K562 (cell line): ENCODE results near the gene ECT2L. TPM values are rescaled to one million over a fixed set of nuclear protein-coding genes. Genes with fewer than 3 reads are reported as not detected.

Experiments used
- FOXJ3 ChIP-seq: sonication (generic); formaldehyde crosslinking; IDR thresholded peaks from 2 replicates; pipeline ENCODE4 v1.4.0; 2020; ENCODE audit warnings: mild to moderate bottlenecking, missing genetic modification reagents
- JUND ChIP-seq, 2 experiments: IDR thresholded peaks; 2 replicates in 1 of 2; 3 replicates in 1 of 2; pipeline ENCODE4 v1.6.1; 2011; ENCODE audit warnings: borderline replicate concordance in 2 of 2, low read depth in 2 of 2, low read length in 2 of 2, improper control_type of control experiment in 1 of 2, missing biosample characterization in 1 of 2, missing genetic modification characterization in 1 of 2, missing genetic modification reagents in 1 of 2
- MBD2 ChIP-seq: sonication (generic); IDR thresholded peaks from 2 replicates; pipeline ENCODE4 v1.6.1; 2016; ENCODE audit warnings: low read depth, borderline replicate concordance
- MCM7 ChIP-seq, 2 experiments: fragments of 450-650 bp; IDR thresholded peaks; 2 replicates each; pipeline ENCODE4 v1.6.1; 2016 to 2018
- NFYB ChIP-seq: IDR thresholded peaks from 2 replicates; pipeline ENCODE4 v1.6.1; 2011; ENCODE audit warnings: mild to moderate bottlenecking, moderate library complexity; ENCODE audit not compliant: insufficient read length; ENCODE audit errors: extremely low read depth
- NR2C2 ChIP-seq, 2 experiments: fragments of 200-800 bp in 1 of 2; sonication (Bioruptor generic) in 1 of 2; sonication (generic) in 1 of 2; formaldehyde crosslinking in 1 of 2; IDR thresholded peaks; 2 replicates each; pipeline versions ENCODE4 v1.6.1 to v1.8.0; 2016 to 2022; ENCODE audit warnings: mild to moderate bottlenecking in 1 of 2, missing compliant biosample characterization in 1 of 2, missing genetic modification characterization in 1 of 2, missing genetic modification reagents in 1 of 2
- POLR2AphosphoS5 ChIP-seq: IDR thresholded peaks from 2 replicates; pipeline ENCODE4 v1.6.1; 2011; ENCODE audit warnings: mild to moderate bottlenecking, low read depth, low read length, moderate library complexity; ENCODE audit not compliant: control insufficient read depth, insufficient read depth
- RB1 ChIP-seq: fragments of 450-650 bp; IDR thresholded peaks from 2 replicates; pipeline ENCODE4 v1.6.1; 2017; ENCODE audit warnings: low read depth, mild to moderate bottlenecking
- SAP30 ChIP-seq: fragments of 200-600 bp; sonication (generic); IDR thresholded peaks from 2 replicates; pipeline ENCODE4 v1.6.1; 2012; ENCODE audit warnings: borderline replicate concordance, low read depth, mild to moderate bottlenecking, moderate library complexity, low read length, control low read depth, inconsistent platforms; ENCODE audit not compliant: insufficient read depth, poor library complexity, severe bottlenecking
- SIN3A ChIP-seq, 2 experiments: fragments of 150-350 bp in 1 of 2; IDR thresholded peaks; 2 replicates each; pipeline ENCODE4 v1.6.1; 2011 to 2016; ENCODE audit warnings: borderline replicate concordance in 2 of 2, low read depth in 2 of 2, low read length in 2 of 2, mild to moderate bottlenecking in 2 of 2, moderate library complexity in 2 of 2; ENCODE audit not compliant: control insufficient read depth in 1 of 2
- TARDBP ChIP-seq: fragments of 450-650 bp; IDR thresholded peaks from 2 replicates; pipeline ENCODE4 v1.6.1; 2016
- ZNF124 ChIP-seq: sonication (generic); formaldehyde crosslinking; IDR thresholded peaks from 2 replicates; pipeline ENCODE4 v1.8.1; 2022; ENCODE audit warnings: missing genetic modification reagents
- ZNF24 ChIP-seq: fragments of 450-650 bp; IDR thresholded peaks from 2 replicates; pipeline ENCODE4 v1.6.1; 2016
- polyA plus RNA-seq, 8 experiments: library from polyadenylated mRNA; depleted of rRNA in 4 of 8; stranded (reverse) in 5 of 8; unstranded in 3 of 8; fragments of >200 nt; fragmentation: Nextera tagmentation in 2 of 8; fragmentation: Illumina TruSeq in 1 of 8; extraction: Ambion mirVana in 2 of 8; extraction: Trizol in 1 of 8; gene quantifications; 2 replicates each; pipeline versions ENCODE4 v1.2.1 to v1.2.3, GENCODE V29; 2011 to 2014; ENCODE audit warnings: inconsistent platforms in 1 of 8, missing spikeins in 1 of 8
- total RNA-seq, 7 experiments: library from RNA; depleted of rRNA in 6 of 7; stranded (reverse); fragments of >200 nt in 6 of 7; fragmentation: Illumina TruSeq in 2 of 7; extraction: Trizol in 2 of 7; gene quantifications; 2 replicates each; pipeline versions ENCODE4 v1.2.1 to v1.2.3, GENCODE V29; 2011 to 2021; ENCODE audit warnings: low replicate concordance in 1 of 7
- TF ChIP-seq, protein P1 (sequence below): sonication (generic); formaldehyde crosslinking; IDR thresholded peaks from 2 replicates; pipeline ENCODE4 v1.8.1; 2023; ENCODE audit warnings: mild to moderate bottlenecking, missing genetic modification reagents, moderate library complexity
- TF ChIP-seq, protein P2 (sequence below), 2 experiments: fragments of 450-650 bp in 1 of 2; sonication (generic) in 1 of 2; formaldehyde crosslinking in 1 of 2; IDR thresholded peaks in 1 of 2; conservative IDR thresholded peaks in 1 of 2; 2 replicates each; pipeline versions ENCODE4 v1.6.1 to v1.8.1; 2016 to 2023; ENCODE audit warnings: mild to moderate bottlenecking in 2 of 2, moderate library complexity in 2 of 2, inconsistent platforms in 1 of 2, missing genetic modification reagents in 1 of 2
- TF ChIP-seq, protein P3 (sequence below): fragments of 450-650 bp; IDR thresholded peaks from 2 replicates; pipeline ENCODE4 v1.6.1; 2016; ENCODE audit warnings: borderline replicate concordance
- TF ChIP-seq, protein P4 (sequence below): sonication (generic); formaldehyde crosslinking; IDR thresholded peaks from 2 replicates; pipeline ENCODE4 v1.8.0; 2022; ENCODE audit warnings: missing genetic modification reagents, mild to moderate bottlenecking, borderline replicate concordance

The ECT2L gene
- total and polyA plus RNA-seq, 9 of the 15 experiments (the other 6 are each of a cell fraction or from before 2014, with no cell fraction given) = 0.03 to 0.04 TPM; not detected in 7

DNA sequence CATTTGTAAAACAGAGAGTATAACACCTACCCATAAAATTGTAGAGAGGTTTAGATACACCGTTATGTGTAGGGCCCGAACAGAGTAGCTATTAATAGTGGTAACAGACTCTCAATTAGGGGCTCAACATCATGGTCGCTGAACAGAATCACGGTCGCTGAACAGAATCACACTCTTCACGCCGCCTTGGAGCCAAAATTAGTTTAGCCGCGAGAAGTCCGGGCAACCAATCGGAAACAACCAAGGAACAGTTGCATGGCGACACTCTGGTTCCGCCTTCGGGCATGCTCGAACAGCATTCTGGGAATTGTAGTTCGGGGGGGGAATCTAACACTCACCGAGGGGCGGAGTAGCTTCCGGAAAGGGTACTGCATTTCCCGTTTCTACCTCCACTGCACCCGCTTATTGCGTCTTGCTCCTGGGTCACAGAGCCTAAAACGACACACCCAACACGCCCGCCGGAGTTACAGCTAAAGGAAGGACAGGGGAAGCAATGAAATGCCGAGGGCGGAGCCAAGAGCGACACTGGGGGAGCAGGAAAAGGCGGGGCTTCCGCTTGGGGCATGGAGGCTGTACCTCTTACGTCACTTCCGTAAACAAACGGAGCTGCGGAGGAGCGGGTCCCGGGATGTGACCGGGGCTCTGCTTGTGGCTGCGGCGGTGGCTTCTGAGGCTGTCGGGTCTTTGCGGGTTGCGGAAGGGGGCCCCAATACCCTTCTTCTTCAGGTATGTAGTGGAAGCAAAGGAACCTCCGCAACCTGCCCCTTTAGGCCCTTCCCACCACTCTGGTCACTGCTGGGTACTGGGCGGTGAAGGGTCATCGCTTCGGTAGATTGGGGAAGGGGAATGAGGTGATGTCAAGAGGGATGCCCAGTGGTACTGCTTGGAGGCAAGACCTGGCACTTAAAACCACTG is 22.5 kb upstream of the ECT2L start, which contains the start of gene CCDC28A (continued):
- TF ChIP-seq SIN3A (IDR thresholded peaks at IDR 0.05; ENCODE audit: borderline replicate concordance in 2 of 2, control insufficient read depth in 1 of 2, low read depth in 2 of 2, low read length in 2 of 2) = peak; percentile 49 to 86; a peak in 2 of 4 replicates
- TF ChIP-seq NFYB = peak; percentile 77
- peak; percentile 81 for TF ChIP-seq JUND (IDR thresholded peaks at IDR 0.05; ENCODE audit: borderline replicate concordance, low read depth, low read length)
- peak; percentile 79; the same call in 1 of the 3 replicates for TF ChIP-seq JUND (tag; IDR thresholded peaks at IDR 0.05; ENCODE audit: borderline replicate concordance, low read depth, low read length)
- TF ChIP-seq ZNF24 = peak; percentile 60; the same call in 1 of the 2 replicates
- TF ChIP-seq, protein P1, sequence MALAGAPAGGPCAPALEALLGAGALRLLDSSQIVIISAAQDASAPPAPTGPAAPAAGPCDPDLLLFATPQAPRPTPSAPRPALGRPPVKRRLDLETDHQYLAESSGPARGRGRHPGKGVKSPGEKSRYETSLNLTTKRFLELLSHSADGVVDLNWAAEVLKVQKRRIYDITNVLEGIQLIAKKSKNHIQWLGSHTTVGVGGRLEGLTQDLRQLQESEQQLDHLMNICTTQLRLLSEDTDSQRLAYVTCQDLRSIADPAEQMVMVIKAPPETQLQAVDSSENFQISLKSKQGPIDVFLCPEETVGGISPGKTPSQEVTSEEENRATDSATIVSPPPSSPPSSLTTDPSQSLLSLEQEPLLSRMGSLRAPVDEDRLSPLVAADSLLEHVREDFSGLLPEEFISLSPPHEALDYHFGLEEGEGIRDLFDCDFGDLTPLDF (CRISPR knock-in tag) = 0 out of 2 replicates have a peak, but pooled peaks have one; percentile 31
- no peak for TF ChIP-seq FOXJ3 (CRISPR knock-in tag)
- TF ChIP-seq NR2C2 (CRISPR knock-in tag; IDR thresholded peaks at IDR 0.05) = peak; percentile 61; the same call in 1 of the 2 replicates
- peak; percentile 93 for TF ChIP-seq NR2C2 (tag; IDR thresholded peaks at IDR 0.05)
- TF ChIP-seq MBD2 = peak; percentile 83; the same call in 1 of the 2 replicates
- no peak for TF ChIP-seq POLR2AphosphoS5
- no peak for TF ChIP-seq TARDBP
- TF ChIP-seq, protein P2, sequence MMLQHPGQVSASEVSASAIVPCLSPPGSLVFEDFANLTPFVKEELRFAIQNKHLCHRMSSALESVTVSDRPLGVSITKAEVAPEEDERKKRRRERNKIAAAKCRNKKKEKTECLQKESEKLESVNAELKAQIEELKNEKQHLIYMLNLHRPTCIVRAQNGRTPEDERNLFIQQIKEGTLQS (IDR thresholded peaks at IDR 0.05) = peak; percentile 91
- TF ChIP-seq, protein P2 (CRISPR knock-in tag; conservative IDR thresholded peaks at IDR 0.05) = peak; percentile 33; the same call in 1 of the 2 replicates
- TF ChIP-seq RB1 = peak; percentile 29
- peak; percentile 86 for TF ChIP-seq SAP30
- peak; percentile 54; the same call in 1 of the 2 replicates for TF ChIP-seq ZNF124 (CRISPR knock-in tag)
- TF ChIP-seq, protein P3, sequence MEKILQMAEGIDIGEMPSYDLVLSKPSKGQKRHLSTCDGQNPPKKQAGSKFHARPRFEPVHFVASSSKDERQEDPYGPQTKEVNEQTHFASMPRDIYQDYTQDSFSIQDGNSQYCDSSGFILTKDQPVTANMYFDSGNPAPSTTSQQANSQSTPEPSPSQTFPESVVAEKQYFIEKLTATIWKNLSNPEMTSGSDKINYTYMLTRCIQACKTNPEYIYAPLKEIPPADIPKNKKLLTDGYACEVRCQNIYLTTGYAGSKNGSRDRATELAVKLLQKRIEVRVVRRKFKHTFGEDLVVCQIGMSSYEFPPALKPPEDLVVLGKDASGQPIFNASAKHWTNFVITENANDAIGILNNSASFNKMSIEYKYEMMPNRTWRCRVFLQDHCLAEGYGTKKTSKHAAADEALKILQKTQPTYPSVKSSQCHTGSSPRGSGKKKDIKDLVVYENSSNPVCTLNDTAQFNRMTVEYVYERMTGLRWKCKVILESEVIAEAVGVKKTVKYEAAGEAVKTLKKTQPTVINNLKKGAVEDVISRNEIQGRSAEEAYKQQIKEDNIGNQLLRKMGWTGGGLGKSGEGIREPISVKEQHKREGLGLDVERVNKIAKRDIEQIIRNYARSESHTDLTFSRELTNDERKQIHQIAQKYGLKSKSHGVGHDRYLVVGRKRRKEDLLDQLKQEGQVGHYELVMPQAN = peak; percentile 78; the same call in 1 of the 2 replicates
- TF ChIP-seq MCM7 (IDR thresholded peaks at IDR 0.05) = no peak
- TF ChIP-seq, protein P4, sequence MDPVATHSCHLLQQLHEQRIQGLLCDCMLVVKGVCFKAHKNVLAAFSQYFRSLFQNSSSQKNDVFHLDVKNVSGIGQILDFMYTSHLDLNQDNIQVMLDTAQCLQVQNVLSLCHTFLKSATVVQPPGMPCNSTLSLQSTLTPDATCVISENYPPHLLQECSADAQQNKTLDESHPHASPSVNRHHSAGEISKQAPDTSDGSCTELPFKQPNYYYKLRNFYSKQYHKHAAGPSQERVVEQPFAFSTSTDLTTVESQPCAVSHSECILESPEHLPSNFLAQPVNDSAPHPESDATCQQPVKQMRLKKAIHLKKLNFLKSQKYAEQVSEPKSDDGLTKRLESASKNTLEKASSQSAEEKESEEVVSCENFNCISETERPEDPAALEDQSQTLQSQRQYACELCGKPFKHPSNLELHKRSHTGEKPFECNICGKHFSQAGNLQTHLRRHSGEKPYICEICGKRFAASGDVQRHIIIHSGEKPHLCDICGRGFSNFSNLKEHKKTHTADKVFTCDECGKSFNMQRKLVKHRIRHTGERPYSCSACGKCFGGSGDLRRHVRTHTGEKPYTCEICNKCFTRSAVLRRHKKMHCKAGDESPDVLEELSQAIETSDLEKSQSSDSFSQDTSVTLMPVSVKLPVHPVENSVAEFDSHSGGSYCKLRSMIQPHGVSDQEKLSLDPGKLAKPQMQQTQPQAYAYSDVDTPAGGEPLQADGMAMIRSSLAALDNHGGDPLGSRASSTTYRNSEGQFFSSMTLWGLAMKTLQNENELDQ (CRISPR knock-in tag) = no peak
